ENCODE results near the gene HOXC5. TPM values are rescaled to one million over a fixed set of nuclear protein-coding genes. Genes with fewer than 3 reads are reported as not detected.
A peak's percentile ranks its signal among the peaks of the same experiment; 100 is the strongest.

Gene HOXC5
- total RNA-seq, 2 experiments from 2014 or later: not detected

DNA sequence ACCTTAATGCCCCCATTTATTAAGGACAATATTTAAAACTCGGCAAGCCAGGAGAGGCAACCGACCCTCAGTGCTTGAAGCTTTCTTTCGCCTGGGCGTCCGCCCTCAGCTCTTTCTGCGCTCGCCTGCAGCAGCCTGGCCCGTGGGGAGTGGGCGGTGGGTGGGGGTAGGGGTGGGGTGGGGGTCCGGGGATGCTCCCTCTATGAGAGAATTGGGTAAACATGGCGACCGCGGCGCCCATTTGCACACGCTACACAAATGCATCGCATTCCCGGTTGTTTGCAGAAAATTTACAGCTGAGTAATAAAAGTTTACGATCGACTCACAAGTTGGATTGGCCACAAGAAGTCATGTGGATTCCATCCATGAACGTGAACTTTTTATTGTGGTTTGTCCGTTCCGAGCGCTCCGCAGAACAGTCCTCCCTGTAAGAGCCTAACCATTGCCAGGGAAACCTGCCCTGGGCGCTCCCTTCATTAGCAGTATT, 16.3 kb upstream of the HOXC5 start:
- no peak overlapping the region for H3K27ac Mint-ChIP-seq
- DNase-seq (no peak), ATAC-seq (no peak)
- ChIA-PET POLR2A (interaction anchor here (0.6 kb wide), 1 partner anchor 346 kb away, joined by 3 read pairs; no protein-coding TSS in a partner anchor), CTCF (interaction anchor here (0.6 to 3.2 kb wide), 12 partner anchors 8 to 198 kb away, joined by 3 to 19 read pairs (median 4); partner anchors contain the start of genes HOXC5 and HOXC6)
- H3K4me1 Mint-ChIP-seq: peaks cover 18% of the 10 kb centered on the region
- H3K4me3 Mint-ChIP-seq: no peak overlapping the region
- intact Hi-C loops (cut with DNase I, micrococcal nuclease): no loop called here
- H3K27me3 Mint-ChIP-seq: peaks cover 56% of the 10 kb centered on the region
- no peaks in the 10 kb centered on the region for H3K36me3 Mint-ChIP-seq (ENCODE audit: low read depth)
- no peaks in the 10 kb centered on the region for H3K9me3 Mint-ChIP-seq (ENCODE audit: low read depth)

DNA sequence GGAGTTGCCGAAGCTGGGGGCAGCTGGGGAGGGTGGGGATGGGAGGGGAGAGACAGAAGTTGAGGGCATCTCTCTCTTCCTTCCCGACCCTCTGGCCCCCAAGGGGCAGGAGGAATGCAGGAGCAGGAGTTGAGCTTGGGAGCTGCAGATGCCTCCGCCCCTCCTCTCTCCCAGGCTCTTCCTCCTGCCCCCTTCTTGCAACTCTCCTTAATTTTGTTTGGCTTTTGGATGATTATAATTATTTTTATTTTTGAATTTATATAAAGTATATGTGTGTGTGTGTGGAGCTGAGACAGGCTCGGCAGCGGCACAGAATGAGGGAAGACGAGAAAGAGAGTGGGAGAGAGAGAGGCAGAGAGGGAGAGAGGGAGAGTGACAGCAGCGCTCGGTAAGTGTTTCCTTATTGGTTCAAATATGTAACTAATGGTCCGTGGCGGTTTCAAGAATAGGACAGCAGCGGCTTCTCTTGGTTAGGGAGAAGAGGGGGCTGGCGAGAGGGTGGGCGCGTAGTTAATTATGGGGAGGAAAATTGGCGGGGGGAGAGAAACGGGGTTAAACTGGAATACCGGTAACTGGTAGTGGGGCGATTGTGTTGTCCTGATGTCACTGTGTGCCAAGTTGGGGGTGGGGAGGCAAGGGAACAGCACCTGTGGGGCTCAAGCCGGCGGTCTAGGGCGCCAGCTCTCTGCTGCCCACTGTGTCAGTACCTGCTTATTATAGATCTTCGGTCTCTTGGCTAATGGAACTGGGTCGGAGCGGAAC, 15.6 kb upstream of the HOXC5 start:
- H3K4me1 Mint-ChIP-seq: peaks cover 17% of the 10 kb centered on the region
- CTCF ChIA-PET: interaction anchor here (0.6 to 3.2 kb wide), 12 partner anchors 10 to 197 kb away, joined by 3 to 19 read pairs (median 4); partner anchors contain the start of genes HOXC10, HOXC5 and HOXC6
- H3K27ac Mint-ChIP-seq: no peak overlapping the region
- POLR2A ChIA-PET: interaction anchor here (0.6 kb wide), 1 partner anchor 346 kb away, joined by 3 read pairs; no protein-coding TSS in a partner anchor
- DNase-seq (no peak), ATAC-seq (peak; percentile 55)
- no peaks in the 10 kb centered on the region for H3K36me3 Mint-ChIP-seq (ENCODE audit: low read depth)
- H3K4me3 Mint-ChIP-seq: peak overlapping the region; percentile 65
- intact Hi-C loops (cut with DNase I, micrococcal nuclease): no loop called here
- no peaks in the 10 kb centered on the region for H3K9me3 Mint-ChIP-seq (ENCODE audit: low read depth)
- H3K27me3 Mint-ChIP-seq: peaks cover 58% of the 10 kb centered on the region

DNA sequence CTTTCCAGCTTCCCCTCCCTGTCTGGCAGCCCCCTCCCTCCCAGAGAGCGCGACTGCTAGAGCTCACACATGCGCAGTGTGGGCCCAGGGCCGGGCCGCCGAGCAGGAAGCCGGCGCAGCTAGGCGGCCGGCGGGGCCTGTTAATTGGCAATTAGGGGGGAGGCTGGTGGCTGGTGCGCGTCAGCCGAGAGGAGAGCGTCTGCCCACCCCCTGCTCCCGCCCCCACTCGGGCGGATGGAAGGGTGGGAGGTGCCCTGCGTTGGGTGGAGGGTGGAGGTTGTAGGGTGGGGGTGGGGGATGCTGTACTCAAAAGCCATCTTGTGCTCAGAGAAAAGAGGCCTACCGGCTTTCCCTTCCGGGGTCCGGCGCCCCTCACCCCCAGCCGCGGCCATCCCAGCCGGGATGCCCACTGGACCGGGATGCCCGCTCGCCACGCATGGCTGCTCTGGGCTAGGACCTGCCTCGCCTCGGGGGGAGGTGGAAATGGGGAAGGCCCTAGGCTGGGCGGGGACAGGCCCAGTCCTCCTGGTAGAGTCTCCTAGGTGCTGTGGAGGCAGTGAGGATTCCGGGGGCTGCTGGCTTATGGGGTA, 14.9 kb upstream of the HOXC5 start:
- Mint-ChIP-seq H3K27ac (no peak overlapping the region), H3K9me3 (ENCODE audit: low read depth) (no peaks in the 10 kb centered on the region)

DNA sequence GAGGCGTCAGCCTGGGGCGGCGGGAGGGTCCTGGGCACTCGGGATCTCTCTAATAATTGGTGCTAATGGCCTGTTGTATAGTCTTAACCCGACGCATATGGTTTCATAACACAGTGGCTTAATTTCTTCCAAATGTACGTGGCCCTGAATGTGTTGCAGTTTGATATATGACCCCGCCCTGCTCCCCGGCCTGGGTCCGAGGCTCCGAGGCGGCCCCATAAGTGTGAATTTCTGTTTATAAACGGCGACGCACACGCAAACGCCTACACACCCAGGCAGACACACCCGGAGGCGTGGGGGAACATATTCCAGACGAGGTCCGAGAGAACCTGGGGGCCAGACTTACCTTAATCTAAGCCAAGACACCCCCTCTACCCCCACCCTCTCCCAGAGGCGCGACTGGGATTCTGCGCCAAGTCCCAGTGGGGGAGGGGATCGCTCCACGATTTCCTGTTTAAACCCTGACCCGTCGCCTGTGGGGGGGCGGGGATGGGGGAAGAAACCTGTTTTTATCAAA, 14.3 kb upstream of the HOXC5 start:
- ATAC-seq (no peak), DNase-seq (no peak)
- peaks cover 58% of the 10 kb centered on the region for H3K27me3 Mint-ChIP-seq
- H3K4me3 Mint-ChIP-seq: peak overlapping the region; percentile 65
- H3K9me3 Mint-ChIP-seq (ENCODE audit: low read depth): no peaks in the 10 kb centered on the region
- H3K4me1 Mint-ChIP-seq: peaks cover 17% of the 10 kb centered on the region
- CTCF ChIA-PET: interaction anchor here (1.5 to 1.8 kb wide), 2 partner anchors 14 to 189 kb away, joined by 8 to 19 read pairs; partner anchors contain the start of gene HOXC5
- POLR2A ChIA-PET: no interaction called here
- H3K36me3 Mint-ChIP-seq (ENCODE audit: low read depth): no peaks in the 10 kb centered on the region
- intact Hi-C loops (cut with DNase I, micrococcal nuclease): no loop called here
- H3K27ac Mint-ChIP-seq: no peak overlapping the region

More for the DNA sequence above, 14.9 kb upstream of the HOXC5 start:
- CTCF ChIA-PET: interaction anchor here (0.6 to 3.2 kb wide), 12 partner anchors 9 to 197 kb away, joined by 3 to 19 read pairs (median 4); partner anchors contain the start of genes HOXC10, HOXC5 and HOXC6
- peaks cover 58% of the 10 kb centered on the region for H3K27me3 Mint-ChIP-seq
- intact Hi-C loops (cut with DNase I, micrococcal nuclease): no loop called here
- POLR2A ChIA-PET: no interaction called here
- H3K4me1 Mint-ChIP-seq: peaks cover 17% of the 10 kb centered on the region
- peak overlapping the region; percentile 65 for H3K4me3 Mint-ChIP-seq
- DNase-seq: peak; percentile 85
- peak; percentile 88 for ATAC-seq
- no peaks in the 10 kb centered on the region for H3K36me3 Mint-ChIP-seq (ENCODE audit: low read depth)

DNA sequence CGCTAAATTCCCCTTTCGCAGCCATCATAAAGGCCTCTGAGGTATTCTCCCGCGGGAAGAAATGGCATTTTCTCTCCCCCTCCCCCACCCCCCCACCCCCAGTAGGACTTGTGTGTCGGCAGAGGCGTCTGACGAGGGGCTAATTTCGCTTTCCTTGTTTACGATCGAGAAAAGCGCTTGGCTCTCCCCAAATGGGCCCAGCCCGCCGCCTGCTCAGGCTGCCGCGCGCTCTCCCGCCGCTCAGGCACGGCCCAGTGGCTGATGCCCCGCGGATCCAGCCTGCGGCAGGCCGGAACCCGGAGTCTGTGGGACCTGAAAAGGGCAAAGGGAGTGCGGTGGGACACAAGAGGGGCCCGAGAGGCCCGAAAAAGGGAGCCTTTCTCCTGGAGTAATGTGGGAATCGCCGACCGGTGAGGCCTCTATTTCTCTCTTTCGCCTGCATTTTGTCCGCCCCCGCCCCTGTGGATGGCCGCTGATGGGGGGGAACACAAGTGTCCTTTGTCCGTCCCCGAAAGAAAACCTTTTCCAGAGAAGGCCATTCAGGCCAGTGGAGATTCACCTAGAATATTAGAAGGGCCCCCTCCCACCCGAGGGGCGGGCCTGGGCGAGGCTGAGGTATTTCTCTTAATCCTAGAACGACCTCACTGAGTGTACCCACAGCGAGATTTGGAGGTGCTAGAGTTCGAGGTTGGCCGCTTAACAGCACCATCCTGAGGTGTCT, 13.6 kb upstream of the HOXC5 start:
- CTCF ChIA-PET: no interaction called here
- H3K9me3 Mint-ChIP-seq (ENCODE audit: low read depth): no peaks in the 10 kb centered on the region

DNA sequence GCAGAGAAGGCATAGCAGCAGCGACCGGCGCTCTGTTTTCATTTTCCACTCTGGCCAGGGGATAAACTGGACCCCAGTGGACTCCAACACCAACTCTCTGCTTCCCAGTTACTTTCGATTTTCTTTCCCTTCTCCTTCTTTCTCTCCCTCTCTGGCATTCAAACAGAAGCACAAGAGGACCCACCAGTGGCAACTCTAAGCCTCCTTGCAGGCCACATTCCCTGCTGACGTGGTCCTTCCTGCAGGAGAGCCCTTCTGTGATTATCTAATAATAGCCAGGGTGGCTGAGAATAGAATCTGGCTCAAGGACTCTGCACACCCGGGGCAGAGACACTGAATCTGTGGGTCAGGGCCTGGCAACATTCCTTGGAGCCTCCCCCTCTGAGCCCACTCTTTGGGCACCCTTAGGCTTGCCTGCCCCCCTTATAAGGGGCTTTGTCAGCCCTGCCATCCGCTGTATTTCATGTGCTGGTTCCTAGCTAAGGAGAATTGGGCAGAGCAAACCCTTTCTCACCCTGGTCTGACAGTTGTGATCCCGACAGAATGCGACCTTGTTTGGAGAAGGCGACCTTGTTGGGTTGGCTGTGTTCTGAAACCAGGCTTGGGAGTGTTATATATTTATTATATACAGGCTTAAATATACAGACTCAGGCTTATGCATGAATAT, 12.8 kb upstream of the HOXC5 start:
- Mint-ChIP-seq H3K9me3 (ENCODE audit: low read depth) (no peaks in the 10 kb centered on the region), H3K4me3 (no peak overlapping the region), H3K36me3 (ENCODE audit: low read depth) (no peaks in the 10 kb centered on the region), H3K4me1 (peaks cover 12% of the 10 kb centered on the region), H3K27ac (no peak overlapping the region), H3K27me3 (peaks cover 53% of the 10 kb centered on the region)
- intact Hi-C loops (cut with DNase I, micrococcal nuclease): no loop called here
- POLR2A ChIA-PET: no interaction called here
- CTCF ChIA-PET: no interaction called here
- ATAC-seq: no peak
- no peak for DNase-seq

More for the DNA sequence above, 13.6 kb upstream of the HOXC5 start:
- intact Hi-C loops (cut with DNase I, micrococcal nuclease): no loop called here
- Mint-ChIP-seq H3K4me1 (peaks cover 17% of the 10 kb centered on the region), H3K27ac (no peak overlapping the region), H3K4me3 (no peak overlapping the region), H3K36me3 (ENCODE audit: low read depth) (no peaks in the 10 kb centered on the region), H3K27me3 (peaks cover 60% of the 10 kb centered on the region)
- ATAC-seq: no peak
- no peak for DNase-seq
- POLR2A ChIA-PET: no interaction called here

DNA sequence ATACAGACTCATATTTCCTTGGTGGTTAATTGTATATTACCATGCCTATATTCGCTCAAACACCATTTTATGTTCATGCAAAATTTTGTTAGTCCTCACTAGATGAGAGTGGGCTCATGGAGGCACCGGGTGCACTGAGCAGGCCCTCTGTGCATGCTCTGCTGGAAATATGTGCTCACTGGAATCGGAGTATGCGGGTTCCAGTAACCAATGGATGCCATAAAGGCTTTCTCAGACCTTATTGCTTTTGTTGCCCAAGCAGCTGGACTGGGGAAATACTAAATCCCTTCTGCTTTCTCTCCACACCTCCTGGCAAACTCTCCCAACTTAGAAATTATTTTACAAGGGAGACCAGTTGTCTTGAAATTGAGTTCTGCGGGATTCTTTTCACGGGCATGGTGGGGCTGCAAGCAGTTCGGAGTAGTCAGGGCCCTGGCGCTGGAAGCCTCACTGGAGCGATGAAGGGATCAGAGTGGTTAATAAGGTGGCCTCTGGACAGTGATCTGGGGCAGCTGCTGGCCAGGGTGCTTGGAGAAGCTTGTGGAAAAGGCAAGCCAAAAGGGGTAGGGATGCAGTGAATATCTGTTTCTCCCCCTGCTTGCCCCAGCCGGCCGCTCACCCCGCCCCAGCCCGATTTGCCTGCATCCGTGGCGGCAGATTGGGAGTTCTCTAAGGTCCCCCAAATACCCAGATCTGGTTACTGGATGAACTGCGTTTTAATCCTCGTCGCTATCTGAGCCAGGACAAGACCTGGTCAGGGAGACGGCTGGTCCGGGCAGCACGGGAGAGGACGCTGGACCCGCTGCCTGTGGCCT, 12.1 kb upstream of the HOXC5 start:
- H3K4me1 Mint-ChIP-seq: peaks cover 12% of the 10 kb centered on the region
- no peak overlapping the region for H3K27ac Mint-ChIP-seq
- POLR2A ChIA-PET: no interaction called here

DNA sequence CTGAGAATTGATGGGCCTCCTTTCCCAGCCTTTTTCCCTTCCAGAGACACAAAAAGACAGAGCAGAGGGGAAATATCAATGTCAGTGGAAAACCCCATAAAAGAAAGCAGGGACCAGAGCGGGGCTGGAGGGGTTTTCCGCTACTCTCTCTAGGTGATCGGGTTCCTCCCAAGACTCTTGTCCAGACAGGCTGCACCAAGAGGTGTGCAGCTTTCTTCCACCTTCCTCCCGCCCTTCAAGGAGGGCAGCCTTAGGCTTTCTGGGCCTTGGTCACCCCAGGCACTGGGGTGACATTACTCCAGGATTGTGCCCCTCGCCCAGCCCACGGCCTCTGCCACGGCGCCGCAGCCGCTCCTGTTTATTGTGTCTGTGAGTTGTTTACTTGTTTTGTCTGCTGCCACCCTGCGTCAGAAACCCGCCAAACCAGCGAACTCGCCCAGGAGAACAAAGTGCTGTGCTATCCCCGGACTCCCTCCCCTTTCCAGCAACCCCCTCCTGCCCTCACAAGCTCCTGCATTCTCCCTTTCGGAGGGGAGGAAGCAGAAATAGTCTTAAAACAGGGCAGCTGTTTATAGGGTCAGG, 11.3 kb upstream of the HOXC5 start:
- no peaks in the 10 kb centered on the region for H3K9me3 Mint-ChIP-seq (ENCODE audit: low read depth)
- no peak overlapping the region for H3K27ac Mint-ChIP-seq
- intact Hi-C loops (cut with DNase I, micrococcal nuclease): loop anchor here in 1 of 2 experiments (2.0 kb wide), 1 partner anchor 15 kb away; no protein-coding TSS in a partner anchor
- no peak for DNase-seq
- no peak overlapping the region for H3K4me3 Mint-ChIP-seq
- ChIA-PET CTCF (interaction anchor here (0.6 to 3.5 kb wide), 4 partner anchors 11 to 180 kb away, joined by 4 to 23 read pairs (median 4); partner anchors contain the start of gene HOXC5), POLR2A (no interaction called here)
- H3K36me3 Mint-ChIP-seq (ENCODE audit: low read depth): no peaks in the 10 kb centered on the region
- peaks cover 12% of the 10 kb centered on the region for H3K4me1 Mint-ChIP-seq
- H3K27me3 Mint-ChIP-seq: peaks cover 55% of the 10 kb centered on the region
- no peak for ATAC-seq

More for the DNA sequence above, 12.1 kb upstream of the HOXC5 start:
- ATAC-seq (no peak), DNase-seq (no peak)
- H3K36me3 Mint-ChIP-seq (ENCODE audit: low read depth): no peaks in the 10 kb centered on the region
- H3K27me3 Mint-ChIP-seq: peaks cover 50% of the 10 kb centered on the region
- CTCF ChIA-PET: interaction anchor here (3.5 kb wide), 1 partner anchor 12 kb away, joined by 23 read pairs; the partner anchor contains the start of gene HOXC5
- intact Hi-C loops (cut with DNase I, micrococcal nuclease): no loop called here
- no peak overlapping the region for H3K4me3 Mint-ChIP-seq
- H3K9me3 Mint-ChIP-seq (ENCODE audit: low read depth): no peaks in the 10 kb centered on the region

DNA sequence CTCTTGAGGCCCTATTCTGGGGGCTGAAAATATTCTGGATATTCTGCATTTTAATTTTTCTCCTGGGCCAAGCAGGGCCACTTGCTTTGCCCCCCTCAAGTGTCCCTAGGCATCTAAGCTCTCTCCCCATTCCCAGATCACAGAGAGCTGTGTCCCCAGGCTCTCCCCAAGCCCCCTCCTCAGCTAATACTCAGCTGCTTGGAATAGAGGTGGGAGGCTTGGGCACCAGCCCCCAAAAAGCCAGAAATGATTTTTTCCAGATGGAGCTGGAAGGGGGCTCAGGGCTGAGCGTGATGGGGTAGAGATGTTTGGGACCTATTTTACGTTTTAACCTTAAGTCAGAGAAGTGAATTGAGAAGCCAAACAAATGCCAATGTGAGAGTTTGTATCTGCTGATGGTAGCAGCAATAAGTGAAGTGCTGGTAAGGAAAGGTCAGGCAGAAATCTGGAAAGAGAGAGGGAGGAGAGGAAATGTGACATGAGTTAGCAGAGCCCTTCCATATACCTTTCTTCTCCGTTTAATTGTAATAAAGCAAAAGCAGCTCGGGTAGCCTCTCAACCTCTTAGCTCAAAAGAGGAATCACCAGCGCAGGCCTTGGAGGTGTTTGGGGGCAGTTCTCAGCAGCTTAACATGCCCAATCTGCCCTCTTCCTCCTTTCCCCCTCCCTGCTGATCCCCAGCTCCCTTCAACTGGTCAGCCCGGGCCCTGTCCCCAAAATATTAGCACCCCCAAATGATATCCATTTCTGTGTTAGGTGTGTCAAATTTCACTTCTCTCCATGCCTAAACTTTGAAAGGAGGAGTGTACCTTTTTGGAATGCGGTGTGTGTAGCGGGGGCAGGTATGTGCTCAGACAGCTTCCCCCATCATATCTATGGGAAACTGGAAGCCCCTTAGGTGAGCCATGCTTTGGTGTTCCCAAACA, 9.6 kb upstream of the HOXC5 start:
- DNase-seq (no peak), ATAC-seq (no peak)
- ChIA-PET POLR2A (interaction anchor here (0.5 kb wide), 1 partner anchor 186 kb away, joined by 5 read pairs; no protein-coding TSS in a partner anchor), CTCF (interaction anchor here (0.8 to 3.5 kb wide), 7 partner anchors 9 to 185 kb away, joined by 3 to 23 read pairs (median 4); partner anchors contain the start of gene HOXC5)
- Mint-ChIP-seq H3K9me3 (ENCODE audit: low read depth) (no peaks in the 10 kb centered on the region), H3K27ac (no peak overlapping the region), H3K4me1 (peaks cover 10% of the 10 kb centered on the region), H3K27me3 (peaks cover 60% of the 10 kb centered on the region), H3K4me3 (no peak overlapping the region), H3K36me3 (ENCODE audit: low read depth) (no peaks in the 10 kb centered on the region)
- intact Hi-C loops (cut with DNase I, micrococcal nuclease): loop anchor here in 1 of 2 experiments (2.0 kb wide), 1 partner anchor 16 kb away; no protein-coding TSS in a partner anchor

All from activated CD4-positive, alpha-beta T cell treated with anti-CD3 and anti-CD28 coated beads for 36 hours (primary cell).